ENCODE results near the gene UBAC1.

- TF ChIP-seq POLR2A (IDR thresholded peaks at IDR 0.05) (no peak), CTCF (IDR thresholded peaks at IDR 0.05) (no peak)
These were observed 64.5 kb downstream of the UBAC1 start for GRCh38 chr9:135896626-135897025.
